ENCODE results near the gene EYS. TPM values are rescaled to one million over a fixed set of nuclear protein-coding genes. Genes with fewer than 3 reads are reported as not detected.
"Not testable (repeated sequence)": the region's sequence is repeated elsewhere in the genome, so short reads cannot be mapped to it uniquely, and the experiment has no call there.

Gene EYS
- total and polyA plus RNA-seq, 2 of the 8 experiments (the other 6 are each of a cell fraction or from before 2014, with no cell fraction given) = 0.05 to 0.13 TPM

DNA sequence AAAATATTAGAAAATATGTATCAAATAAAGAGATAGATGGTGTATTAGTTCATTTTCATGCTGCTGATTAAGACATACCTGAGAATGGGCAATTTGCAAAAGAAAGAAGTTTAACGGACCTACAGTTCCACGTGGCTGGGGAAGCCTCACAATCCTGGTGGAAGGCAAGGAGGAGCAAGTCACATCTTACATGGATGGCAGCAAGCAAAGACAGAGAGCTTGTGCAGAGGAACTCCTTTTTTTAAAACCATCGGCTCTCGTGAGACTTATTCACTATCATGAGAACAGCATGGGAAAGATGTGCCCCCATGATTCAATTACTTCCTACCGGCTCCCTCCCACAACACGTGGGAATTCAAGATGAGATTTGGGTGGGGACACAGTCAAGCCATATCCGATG, 223.4 kb downstream of the EYS start:
- H2AFZ ChIP-seq (ENCODE audit: low read length); H3K27me3 ChIP-seq (replicated peaks in 1 of 4; ENCODE audit: control insufficient read depth in 3 of 4, extremely low read depth in 1 of 4, insufficient read depth in 3 of 4, low read length in 3 of 4); DNase-seq (ENCODE audit: low read depth in 1 of 2, low spot score in 2 of 2); H2BK120ac ChIP-seq (replicated peaks; ENCODE audit: low read depth, low read length); H3K79me2 ChIP-seq (ENCODE audit: control insufficient read depth in 1 of 2, insufficient read depth in 2 of 2, low read length in 2 of 2); H3K9me3 ChIP-seq (ENCODE audit: insufficient read depth in 2 of 2, low read depth in 1 of 2, low read length in 1 of 2); H4K91ac ChIP-seq (replicated peaks; ENCODE audit: insufficient read length, low read length); H3K36me3 ChIP-seq (ENCODE audit: control insufficient read depth in 2 of 4, insufficient read depth in 4 of 4, low read length in 3 of 4); FAIRE-seq; H4K20me1 ChIP-seq (replicated peaks in 1 of 2; ENCODE audit: control insufficient read depth in 1 of 2, insufficient read depth in 2 of 2, low read length in 2 of 2); H3K56ac ChIP-seq (replicated peaks; ENCODE audit: insufficient read length, low read depth, low read length); H3K14ac ChIP-seq (ENCODE audit: insufficient read length); POLR2A ChIA-PET (ENCODE audit: partially characterized antibody); H3K4me3 ChIP-seq (ENCODE audit: extremely low read depth in 1 of 4, insufficient read depth in 2 of 4, low read depth in 3 of 4, low read length in 4 of 4); H3K23ac ChIP-seq (ENCODE audit: insufficient read length); H2AK5ac ChIP-seq (ENCODE audit: low read depth, low read length); H3K4me2 ChIP-seq (ENCODE audit: insufficient read depth in 1 of 2, low read depth in 2 of 2, low read length in 2 of 2); H3K18ac ChIP-seq (ENCODE audit: extremely low read depth, low read length); H3K79me1 ChIP-seq (ENCODE audit: low read depth, low read length); H3K4me1 ChIP-seq (replicated peaks in 1 of 4; ENCODE audit: control insufficient read depth in 3 of 4, insufficient read depth in 4 of 4, low read length in 3 of 4); H3K9ac ChIP-seq (replicated peaks in 1 of 4; ENCODE audit: extremely low read depth in 1 of 4, low read depth in 3 of 4, low read length in 3 of 4); H2BK5ac ChIP-seq (ENCODE audit: low read depth, low read length); H3K27ac ChIP-seq (ENCODE audit: low read depth, low read length); H4K8ac ChIP-seq (ENCODE audit: extremely low read depth, insufficient read depth, low read length); H2BK20ac ChIP-seq (ENCODE audit: low read length); H2BK15ac ChIP-seq (ENCODE audit: low read length); H3K23me2 ChIP-seq (ENCODE audit: low read depth, low read length); H3K4ac ChIP-seq (replicated peaks; ENCODE audit: insufficient read length, low read depth, low read length); CTCF ChIA-PET (ENCODE audit: partially characterized antibody); H4K5ac ChIP-seq (ENCODE audit: insufficient read length, low read depth, low read length); H2BK12ac ChIP-seq (ENCODE audit: low read depth, low read length): not testable (repeated sequence)
- 88% methylated on average over 7 of the region's 7 CpGs; no CpG with 5 or more reads in 1 of the 2 experiments for WGBS, 2 experiments (ENCODE audit: extremely low coverage in 1 of 2, insufficient coverage in 1 of 2, insufficient read length in 1 of 2, insufficient replicate concordance in 2 of 2, low coverage in 1 of 2, low lambda C conversion rate in 2 of 2, missing lambda C conversion rate in 1 of 2)

Data from H1 (cell line).